HAP-1 (cell line): ENCODE results near the gene ARPC5.
A peak's percentile ranks its signal among the peaks of the same experiment; 100 is the strongest.
"Not testable (repeated sequence)": the region's sequence is repeated elsewhere in the genome, so short reads cannot be mapped to it uniquely, and the experiment has no call there.

Experiments
- DNase-seq, 2 experiments: peaks; one replicate each; pipeline ENCODE4 v3.0.0-alpha.2; 2016 to 2020; ENCODE audit warnings: low spot score in 2 of 2
- H3K27me3 ChIP-seq: fragments of 250-450 bp; sonication (Bioruptor Pico); 2 replicates; pipeline ENCODE4 v1.5.1; 2020; ENCODE audit warnings: low read depth, mild to moderate bottlenecking, moderate library complexity
- H3K36me3 ChIP-seq: fragments of 250-450 bp; sonication (Bioruptor Pico); replicated peaks from 2 replicates; pipeline ENCODE4 v1.5.1; 2020; ENCODE audit warnings: mild to moderate bottlenecking
- H3K4me1 ChIP-seq: fragments of 250-450 bp; sonication (Bioruptor Pico); 2 replicates; pipeline ENCODE4 v1.5.1; 2020; ENCODE audit warnings: mild to moderate bottlenecking
- H3K4me3 ChIP-seq: fragments of 250-450 bp; sonication (Bioruptor Pico); 2 replicates; pipeline ENCODE4 v1.5.1; 2020; ENCODE audit warnings: mild to moderate bottlenecking, moderate library complexity
- H3K9me3 ChIP-seq: fragments of 250-450 bp; sonication (Bioruptor Pico); 2 replicates; pipeline ENCODE4 v1.5.1; 2020; ENCODE audit warnings: mild to moderate bottlenecking, moderate library complexity
- in situ Hi-C: fragments of 300-500 bp; cut with MboI; formaldehyde crosslinking; loops from 3 replicates; pipeline ENCODE4 v1.14.3; 2020; ENCODE audit warnings: low sequenced_read_pairs, inconsistent platforms, mixed read lengths

Gene ARPC5

DNA sequence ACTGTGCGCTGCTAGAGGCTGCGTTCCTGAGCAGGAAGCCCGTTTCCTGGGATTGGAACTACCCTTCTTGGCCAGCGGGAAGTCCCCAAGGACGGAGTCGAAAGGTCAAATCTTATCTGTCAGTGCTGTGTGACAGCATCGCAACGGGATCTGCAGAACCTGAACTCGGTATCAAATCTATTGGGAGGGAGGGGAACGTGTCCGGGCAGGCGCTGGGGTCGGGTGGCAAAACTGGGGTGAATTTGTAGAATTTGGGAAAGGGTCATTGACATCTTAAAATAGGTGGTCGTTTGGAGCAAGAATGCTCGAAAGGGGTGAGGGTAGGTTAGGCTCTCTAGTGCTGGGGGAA is 725 bp upstream of the ARPC5 start:
- in situ Hi-C loops = loop anchor here (25.0 kb wide), 1 partner anchor 401 kb away; the partner anchor contains the start of gene COLGALT2
- Histone ChIP-seq H3K4me3 (peak overlapping the region; percentile 71), H3K4me1 (peaks cover 13% of the 10 kb centered on the region), H3K36me3 (no peaks in the 10 kb centered on the region; the same call in 1 of the 2 replicates), H3K27me3 (peaks cover 4% of the 10 kb centered on the region), H3K9me3 (no peaks in the 10 kb centered on the region)
- no peak for DNase-seq

DNA sequence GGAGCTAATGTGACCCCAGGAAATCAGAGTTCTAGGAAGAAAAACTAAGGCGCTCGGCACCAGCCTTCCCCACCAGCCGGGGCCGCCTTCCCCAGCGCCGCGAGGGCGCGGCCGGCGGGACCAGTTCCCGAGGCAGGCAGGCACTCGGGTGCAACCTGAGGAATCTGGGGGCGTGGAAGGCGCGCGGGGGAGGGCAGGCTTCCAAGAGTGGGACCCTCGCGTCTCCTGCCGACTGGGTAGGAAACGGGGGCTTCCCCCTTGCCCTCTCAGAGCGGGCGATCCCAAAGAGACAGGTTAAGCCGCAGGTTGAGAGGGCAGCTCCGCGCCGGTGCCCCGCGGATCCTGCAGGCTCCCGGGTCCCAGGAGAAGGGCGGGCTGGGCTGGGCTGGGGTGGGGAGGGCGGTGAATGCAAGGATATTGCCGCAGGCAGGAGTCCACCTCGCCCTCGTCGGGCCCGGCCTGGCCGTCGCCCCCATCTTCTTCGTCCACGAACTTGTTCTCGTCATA is 431 bp downstream of the ARPC5 start:
- DNase-seq = peak; percentile 27 to 57

DNA sequence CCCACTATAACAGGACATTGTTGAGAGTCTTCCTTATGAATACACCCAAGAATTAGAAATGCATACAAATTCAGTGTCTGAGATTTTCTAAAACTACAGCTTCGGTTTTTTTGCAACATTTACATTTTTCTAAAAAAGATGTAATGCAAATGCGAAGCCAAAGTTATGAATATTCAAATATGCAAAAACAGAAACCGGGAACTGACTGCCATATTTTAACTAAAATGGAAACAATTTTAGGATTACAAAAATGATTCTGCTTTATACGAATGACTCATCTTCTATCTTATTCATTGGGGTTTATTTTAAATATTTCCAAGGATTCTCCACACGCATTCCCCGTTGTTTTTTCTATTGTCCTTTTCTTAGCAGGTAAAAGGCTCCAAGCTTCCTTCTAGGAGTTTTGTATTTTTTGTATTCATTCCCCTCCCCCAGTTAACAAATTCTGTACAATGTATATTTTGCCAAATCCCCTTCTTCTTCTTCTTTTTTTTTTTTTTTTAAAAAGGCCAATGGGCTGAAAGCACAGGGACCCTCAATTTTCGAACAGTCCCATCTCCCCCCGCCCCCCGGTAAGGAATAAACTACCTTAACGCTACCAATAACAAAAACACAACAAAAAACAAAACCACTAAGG is 1.0 kb downstream of the ARPC5 start:
- peaks cover 14% of the 10 kb centered on the region for H3K36me3 ChIP-seq
- no peak for DNase-seq
- peak overlapping the region; percentile 71 for H3K4me3 ChIP-seq
- H3K27me3 ChIP-seq = no peaks in the 10 kb centered on the region; the same call in 1 of the 2 replicates
- H3K9me3 ChIP-seq = no peaks in the 10 kb centered on the region
- peaks cover 13% of the 10 kb centered on the region for H3K4me1 ChIP-seq
- in situ Hi-C loops = loop anchor here (25.0 kb wide), 1 partner anchor 403 kb away; the partner anchor contains the start of gene COLGALT2

More for the DNA sequence above, 431 bp downstream of the ARPC5 start:
- Histone ChIP-seq H3K27me3 (peaks cover 3% of the 10 kb centered on the region), H3K4me3 (peak overlapping the region; percentile 71), H3K36me3 (peaks cover 8% of the 10 kb centered on the region), H3K9me3 (no peaks in the 10 kb centered on the region), H3K4me1 (peaks cover 13% of the 10 kb centered on the region)
- in situ Hi-C loops = loop anchor here (25.0 kb wide), 1 partner anchor 402 kb away; the partner anchor contains the start of gene COLGALT2

- H3K36me3 ChIP-seq = peaks cover 22% of the 10 kb centered on the region
- no peaks in the 10 kb centered on the region; the same call in 1 of the 2 replicates for H3K27me3 ChIP-seq
- H3K4me1 ChIP-seq = peaks cover 13% of the 10 kb centered on the region
- H3K9me3 ChIP-seq = no peaks in the 10 kb centered on the region
- DNase-seq = peak; percentile 49 to 84
- peak overlapping the region; percentile 71 for H3K4me3 ChIP-seq
- in situ Hi-C loops = loop anchor here (25.0 kb wide), 1 partner anchor 403 kb away; the partner anchor contains the start of gene COLGALT2
Measured at GRCh38 chr1:183633676-183634343, 1.8 kb downstream of the ARPC5 start.

DNA sequence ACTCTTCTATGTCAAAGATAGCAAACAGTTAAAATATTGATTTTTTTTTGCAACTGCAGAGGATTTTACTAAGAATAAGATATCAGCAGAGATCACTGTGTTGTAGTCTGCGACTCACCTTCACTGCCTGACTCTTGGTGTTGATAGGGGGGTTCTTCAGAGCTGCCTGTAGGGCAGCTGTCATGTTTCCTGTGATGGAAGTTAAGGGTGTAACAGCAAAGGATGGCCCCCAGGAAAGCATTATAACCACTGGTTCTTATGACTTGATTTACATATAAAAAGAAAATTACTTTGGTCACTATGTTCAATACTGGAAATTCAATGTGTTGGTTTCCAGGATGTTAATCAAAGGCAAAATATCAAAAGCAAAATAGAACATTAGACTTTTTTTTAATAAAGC is 2.6 kb downstream of the ARPC5 start:
- Histone ChIP-seq H3K27me3 (no peaks in the 10 kb centered on the region; the same call in 1 of the 2 replicates), H3K36me3 (peaks cover 28% of the 10 kb centered on the region), H3K4me3 (peak overlapping the region; percentile 71), H3K4me1 (peaks cover 13% of the 10 kb centered on the region), H3K9me3 (no peaks in the 10 kb centered on the region)
- in situ Hi-C loops = loop anchor here (25.0 kb wide), 1 partner anchor 404 kb away; the partner anchor contains the start of gene COLGALT2
- DNase-seq = no peak

GRCh38 chr1:183632114-183632513 is 3.5 kb downstream of the ARPC5 start:
- Histone ChIP-seq H3K9me3 (no peaks in the 10 kb centered on the region), H3K36me3 (peaks cover 30% of the 10 kb centered on the region), H3K4me3 (peak overlapping the region; percentile 71), H3K27me3 (no peaks in the 10 kb centered on the region), H3K4me1 (peaks cover 13% of the 10 kb centered on the region)
- no peak for DNase-seq
- in situ Hi-C loops = loop anchor here (25.0 kb wide), 1 partner anchor 405 kb away; the partner anchor contains the start of gene COLGALT2

GRCh38 chr1:183630748-183631147 is 4.8 kb downstream of the ARPC5 start:
- no peak for DNase-seq
- Histone ChIP-seq H3K4me3 (no peak overlapping the region), H3K4me1 (peaks cover 13% of the 10 kb centered on the region), H3K36me3 (peaks cover 38% of the 10 kb centered on the region), H3K27me3 (no peaks in the 10 kb centered on the region), H3K9me3 (no peaks in the 10 kb centered on the region)
- in situ Hi-C loops = loop anchor here (25.0 kb wide), 1 partner anchor 407 kb away; the partner anchor contains the start of gene COLGALT2

DNA sequence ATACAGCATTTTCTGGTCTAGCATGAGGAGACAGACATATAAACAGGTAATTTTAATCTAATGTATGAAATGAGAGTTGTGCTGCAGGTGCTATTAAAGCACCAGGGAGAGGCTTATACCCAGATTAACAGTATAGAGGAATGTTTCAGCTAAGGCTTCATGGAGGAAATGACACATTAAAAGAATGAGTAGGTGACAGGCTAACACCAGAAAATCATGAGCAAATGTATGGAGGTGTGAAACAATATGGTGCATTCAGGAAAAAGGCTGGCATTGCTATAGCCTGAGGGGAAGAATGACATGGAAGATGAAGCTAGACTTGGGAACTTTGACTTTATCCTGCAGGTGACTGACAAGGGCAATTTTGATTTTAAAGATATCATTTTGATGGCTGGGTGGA is 7.0 kb downstream of the ARPC5 start:
- DNase-seq = no peak
- peaks cover 13% of the 10 kb centered on the region for H3K4me1 ChIP-seq
- in situ Hi-C loops = loop anchor here (25.0 kb wide), 1 partner anchor 409 kb away; the partner anchor contains the start of gene COLGALT2
- no peaks in the 10 kb centered on the region for H3K27me3 ChIP-seq
- peaks cover 38% of the 10 kb centered on the region for H3K36me3 ChIP-seq
- no peaks in the 10 kb centered on the region for H3K9me3 ChIP-seq
- no peak overlapping the region for H3K4me3 ChIP-seq

- in situ Hi-C loops = loop anchor here (25.0 kb wide), 1 partner anchor 411 kb away; the partner anchor contains the start of gene COLGALT2
- not testable (repeated sequence) for H3K4me3 ChIP-seq, H3K4me1 ChIP-seq, DNase-seq, H3K27me3 ChIP-seq, H3K9me3 ChIP-seq
- peaks cover 38% of the 10 kb centered on the region for H3K36me3 ChIP-seq
Measured at GRCh38 chr1:183626236-183626635, 9.3 kb downstream of the ARPC5 start.

- in situ Hi-C loops = loop anchor here (5.0 kb wide), 1 partner anchor 341 kb away; no protein-coding TSS in a partner anchor
- Histone ChIP-seq H3K4me3 (no peak overlapping the region), H3K4me1 (0 out of 2 replicates have a peak, but pooled peaks cover 2% of the 10 kb centered on the region), H3K9me3 (no peaks in the 10 kb centered on the region), H3K27me3 (no peaks in the 10 kb centered on the region), H3K36me3 (peaks cover 9% of the 10 kb centered on the region)
- DNase-seq = peak; percentile 59 to 68
Measured at GRCh38 chr1:183622884-183623785, 12.4 kb downstream of the ARPC5 start.

GRCh38 chr1:183622013-183622412 is 13.6 kb downstream of the ARPC5 start:
- 0 out of 2 replicates have a peak, but pooled peaks cover 2% of the 10 kb centered on the region for H3K4me1 ChIP-seq
- in situ Hi-C loops = loop anchor here (5.0 kb wide), 1 partner anchor 340 kb away; no protein-coding TSS in a partner anchor
- peaks cover 7% of the 10 kb centered on the region for H3K36me3 ChIP-seq
- H3K9me3 ChIP-seq = no peaks in the 10 kb centered on the region
- no peak for DNase-seq
- no peak overlapping the region for H3K4me3 ChIP-seq
- H3K27me3 ChIP-seq = no peaks in the 10 kb centered on the region

DNA sequence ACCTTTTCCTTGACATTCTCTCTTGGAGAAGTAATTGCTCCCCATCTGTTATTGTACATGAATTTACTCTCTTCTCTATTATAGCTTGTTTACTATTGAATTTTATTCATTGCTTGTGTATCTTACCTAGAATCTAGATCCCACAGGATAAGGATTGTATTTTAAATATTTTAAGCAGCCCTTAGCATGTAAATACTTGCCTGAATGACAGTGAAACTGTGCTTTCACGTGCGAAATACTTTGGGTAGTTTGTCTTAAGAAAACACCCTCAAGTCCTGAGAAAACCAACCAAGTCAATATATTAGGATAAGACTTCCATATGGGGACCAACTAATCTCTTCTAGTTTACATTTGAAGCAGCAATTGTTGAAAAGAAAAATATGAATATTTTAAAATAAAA is 15.3 kb downstream of the ARPC5 start:
- in situ Hi-C loops = loop anchor here (5.0 kb wide), 1 partner anchor 338 kb away; no protein-coding TSS in a partner anchor
- H3K27me3 ChIP-seq = no peaks in the 10 kb centered on the region
- no peak overlapping the region for H3K4me3 ChIP-seq
- no peak for DNase-seq
- H3K4me1 ChIP-seq = 0 out of 2 replicates have a peak, but pooled peaks cover 2% of the 10 kb centered on the region
- H3K36me3 ChIP-seq = no peaks in the 10 kb centered on the region
- H3K9me3 ChIP-seq = no peaks in the 10 kb centered on the region

GRCh38 chr1:183619781-183620180 is 15.8 kb downstream of the ARPC5 start:
- Histone ChIP-seq H3K4me1 (0 out of 2 replicates have a peak, but pooled peaks cover 2% of the 10 kb centered on the region), H3K27me3 (no peaks in the 10 kb centered on the region), H3K36me3 (no peaks in the 10 kb centered on the region), H3K4me3 (no peak overlapping the region), H3K9me3 (no peaks in the 10 kb centered on the region)
- no peak for DNase-seq
- in situ Hi-C loops = loop anchor here (5.0 kb wide), 1 partner anchor 337 kb away; no protein-coding TSS in a partner anchor
